ENCODE results near the gene TMIGD2.
"Not testable (repeated sequence)": the region's sequence is repeated elsewhere in the genome, so short reads cannot be mapped to it uniquely, and the experiment has no call there.

GRCh38 chr19:4328991-4329681 lies 26.9 kb upstream of the TMIGD2 start:
- not testable (repeated sequence) for TF ChIP-seq CTCF, POLR2A (IDR thresholded peaks at IDR 0.05)

Data from breast epithelium (tissue), 3 donors.